ENCODE results near the gene TFDP2.

DNA sequence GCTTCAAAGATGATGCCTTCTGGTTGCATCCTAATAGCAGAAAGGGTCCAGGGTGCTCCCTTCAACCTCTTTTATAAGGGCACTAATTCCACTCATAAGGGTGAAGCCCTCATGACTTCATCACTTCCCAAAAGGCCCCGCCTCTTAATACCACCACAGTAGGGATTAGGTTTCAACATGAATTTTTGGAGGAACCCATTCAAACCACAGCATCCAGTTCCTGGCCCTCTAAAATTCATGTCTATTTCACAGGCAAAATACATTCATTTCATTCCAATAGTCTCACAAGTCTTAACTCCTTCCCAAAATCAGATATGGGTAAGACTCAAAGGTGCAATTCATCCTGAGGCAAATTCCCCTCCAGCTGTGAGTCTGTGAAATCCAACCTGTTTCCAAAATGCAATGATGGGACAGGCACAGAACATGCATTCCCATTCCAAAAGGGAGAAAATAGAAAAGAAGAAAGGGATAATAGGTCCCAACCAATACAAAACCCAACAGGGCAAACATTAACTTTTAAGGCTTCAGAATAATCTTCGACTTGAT, 148.9 kb downstream of the TFDP2 start:
- TF ChIP-seq, protein P1, sequence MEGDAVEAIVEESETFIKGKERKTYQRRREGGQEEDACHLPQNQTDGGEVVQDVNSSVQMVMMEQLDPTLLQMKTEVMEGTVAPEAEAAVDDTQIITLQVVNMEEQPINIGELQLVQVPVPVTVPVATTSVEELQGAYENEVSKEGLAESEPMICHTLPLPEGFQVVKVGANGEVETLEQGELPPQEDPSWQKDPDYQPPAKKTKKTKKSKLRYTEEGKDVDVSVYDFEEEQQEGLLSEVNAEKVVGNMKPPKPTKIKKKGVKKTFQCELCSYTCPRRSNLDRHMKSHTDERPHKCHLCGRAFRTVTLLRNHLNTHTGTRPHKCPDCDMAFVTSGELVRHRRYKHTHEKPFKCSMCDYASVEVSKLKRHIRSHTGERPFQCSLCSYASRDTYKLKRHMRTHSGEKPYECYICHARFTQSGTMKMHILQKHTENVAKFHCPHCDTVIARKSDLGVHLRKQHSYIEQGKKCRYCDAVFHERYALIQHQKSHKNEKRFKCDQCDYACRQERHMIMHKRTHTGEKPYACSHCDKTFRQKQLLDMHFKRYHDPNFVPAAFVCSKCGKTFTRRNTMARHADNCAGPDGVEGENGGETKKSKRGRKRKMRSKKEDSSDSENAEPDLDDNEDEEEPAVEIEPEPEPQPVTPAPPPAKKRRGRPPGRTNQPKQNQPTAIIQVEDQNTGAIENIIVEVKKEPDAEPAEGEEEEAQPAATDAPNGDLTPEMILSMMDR (IDR thresholded peaks at IDR 0.05), result no peak
- no peak for TF ChIP-seq POLR2A (IDR thresholded peaks at IDR 0.05)
